GM21526 (cell line): ENCODE results near the gene IFT25.
"Not testable (repeated sequence)": the region's sequence is repeated elsewhere in the genome, so short reads cannot be mapped to it uniquely, and the experiment has no call there.

Experiments
- ATAC-seq: cut with Tn5 transposase; IDR thresholded peaks from one replicate; pipeline ENCODE4 v1.9.1; 2021; ENCODE audit warnings: moderate library complexity; ENCODE audit not compliant: unreplicated experiment, low FRiP score

IFT25 gene

DNA sequence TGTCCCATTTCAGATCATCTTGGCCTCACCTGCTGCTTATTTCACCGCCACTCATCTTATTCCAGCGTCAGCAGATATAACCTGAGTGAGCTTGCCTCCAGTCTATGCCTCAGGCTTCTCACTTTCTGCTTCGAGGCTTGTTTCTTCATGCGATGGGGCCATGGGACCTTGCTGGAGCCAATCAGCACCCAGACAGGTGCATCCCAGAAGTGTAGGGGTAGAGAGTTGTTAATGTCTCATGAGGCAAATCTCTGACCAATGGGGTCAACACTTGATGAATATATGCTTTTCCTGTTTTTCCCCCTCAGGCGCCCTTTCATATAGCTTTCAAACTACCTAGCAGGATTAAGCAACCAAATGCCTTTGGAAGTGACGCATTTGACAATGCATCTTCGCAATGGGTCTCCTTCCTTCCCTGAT, 55.0 kb downstream of the IFT25 start:
- ATAC-seq, result no peak

DNA sequence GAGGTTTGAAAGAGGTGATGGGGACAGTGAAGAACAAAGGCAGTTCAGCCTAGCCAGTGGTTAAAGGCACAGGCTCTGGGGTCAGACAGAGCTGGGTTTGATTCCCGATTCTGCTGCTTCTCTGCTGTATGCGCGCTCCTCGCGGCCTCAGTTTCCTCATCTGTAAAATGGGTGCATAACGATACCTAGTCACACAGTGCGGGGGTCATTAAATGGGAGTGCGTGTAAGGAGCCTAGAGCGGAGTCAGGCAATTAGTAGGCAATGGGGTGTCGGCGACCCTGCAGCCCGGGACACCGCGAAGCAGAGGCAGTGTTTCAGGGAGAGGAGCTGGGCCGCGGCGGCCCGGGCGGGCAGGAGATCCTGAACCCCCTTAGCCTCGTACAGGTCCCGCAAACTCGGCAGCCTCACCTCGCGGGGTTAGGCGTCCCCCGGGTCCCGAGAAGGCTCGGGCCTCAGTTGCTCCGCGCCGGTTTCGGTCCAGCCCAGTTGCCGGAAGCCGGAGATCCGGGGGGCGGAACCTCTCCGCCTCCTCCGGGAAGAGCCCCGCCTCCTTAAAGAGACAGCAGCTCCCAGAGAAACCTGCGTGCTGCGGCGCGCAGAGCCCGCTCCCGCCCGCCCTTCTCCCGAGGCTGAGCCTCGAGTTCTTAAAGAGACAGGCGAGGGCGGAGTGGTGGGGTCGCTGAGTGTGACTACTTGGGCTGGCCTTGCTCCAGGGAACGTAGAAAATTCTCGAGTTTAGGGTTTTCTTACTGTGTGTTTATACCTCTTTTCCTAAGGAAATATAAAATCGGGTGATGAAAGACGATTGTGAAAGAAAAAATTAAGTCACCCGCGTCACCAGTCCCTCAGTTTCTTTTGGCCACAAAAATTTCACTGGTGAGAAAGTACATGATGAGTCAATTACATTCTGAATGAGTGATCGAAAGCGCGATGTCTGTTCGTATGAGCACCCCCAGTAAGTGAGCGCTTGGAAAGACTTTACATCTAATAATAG, 55.9 kb downstream of the IFT25 start, which contains the start of gene YIPF1:
TSS of gene YIPF1 (minus strand) at position 494 of the 995 bp plus-strand sequence. CDS start 860 bp downstream, outside the sequence.
- ATAC-seq, result peak; percentile 81

DNA sequence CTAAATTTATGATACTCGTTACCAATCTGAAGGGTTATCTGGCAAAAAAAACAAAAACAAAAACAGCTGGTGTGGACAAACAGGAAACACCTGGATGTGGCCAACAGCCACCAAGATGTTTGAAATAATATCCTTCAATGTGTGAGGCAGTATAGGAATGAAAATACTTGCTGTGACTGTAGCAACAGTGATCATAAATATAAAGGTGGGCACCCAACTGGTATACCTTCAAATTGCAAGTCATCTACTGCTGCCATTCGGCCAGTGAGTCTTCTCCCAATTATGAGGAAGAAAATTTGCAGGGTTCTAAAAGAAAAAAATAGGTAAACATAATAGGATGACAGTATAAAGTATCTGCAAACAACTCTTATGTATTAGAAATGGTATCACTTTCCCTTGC, 56.8 kb downstream of the IFT25 start:
- ATAC-seq, result no peak

DNA sequence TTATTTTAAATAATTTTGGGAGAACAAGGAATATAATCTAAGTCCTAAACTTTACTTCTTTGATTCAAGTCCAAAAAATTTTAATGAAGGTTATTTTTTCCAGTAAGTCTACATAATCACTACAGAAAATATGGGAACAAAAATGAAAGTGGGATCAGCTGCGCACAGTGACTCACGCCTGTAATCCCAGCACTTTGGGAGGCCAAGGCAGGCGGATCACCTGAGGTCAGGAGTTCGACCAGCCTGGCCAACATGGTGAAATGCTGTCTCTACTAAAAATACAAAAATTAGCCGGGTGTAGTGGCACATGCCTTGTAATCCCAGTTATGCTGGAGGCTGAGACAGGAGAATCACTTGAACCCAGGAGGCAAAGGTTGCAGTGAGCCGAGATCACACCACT, 61.9 kb downstream of the IFT25 start:
- not testable (repeated sequence) for ATAC-seq

DNA sequence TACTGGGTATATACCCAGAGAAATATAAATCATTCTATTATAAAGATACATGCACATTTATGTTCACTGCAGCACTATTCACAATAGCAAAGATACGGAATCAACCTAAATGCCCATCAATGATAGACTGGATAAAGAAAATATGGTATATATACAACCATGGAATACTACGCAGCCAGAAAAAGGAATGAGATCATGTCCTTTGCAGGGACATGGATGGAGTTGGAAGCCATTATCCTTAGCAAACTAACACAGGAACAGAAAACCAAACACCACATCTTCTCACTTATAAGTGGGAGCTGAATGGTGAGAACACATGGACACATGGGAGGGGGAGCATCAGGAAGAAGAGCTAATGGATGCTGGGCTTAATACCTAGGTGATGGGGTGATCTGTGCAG, 63.6 kb downstream of the IFT25 start:
- not testable (repeated sequence) for ATAC-seq

DNA sequence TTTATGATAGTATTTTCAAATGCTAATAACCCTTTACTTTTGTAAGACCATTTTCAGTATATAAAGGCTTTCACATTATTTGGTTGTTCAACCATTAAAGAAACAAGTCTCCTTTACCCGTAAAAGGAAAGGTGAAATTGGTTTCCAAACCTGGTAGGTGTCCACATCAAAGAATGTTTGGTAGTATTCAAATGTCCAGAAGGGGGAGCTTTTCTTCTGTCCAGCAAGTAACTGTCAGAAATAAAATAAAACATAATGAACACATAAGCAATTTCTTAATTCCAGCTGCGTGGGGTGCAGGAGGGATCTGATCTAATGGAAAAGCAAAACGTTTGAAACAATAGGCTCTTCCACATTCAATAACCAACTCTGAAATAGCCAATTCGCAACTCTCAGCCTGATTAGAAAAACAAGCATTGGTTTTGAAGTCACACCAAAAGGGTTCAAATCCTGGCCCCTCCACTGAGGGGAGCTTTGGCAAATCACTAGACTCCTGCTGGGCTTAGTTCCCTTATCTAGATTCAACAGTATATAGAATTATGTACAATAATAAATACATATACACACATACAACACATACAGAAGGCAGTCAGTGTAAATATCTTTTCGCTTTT, 66.9 kb downstream of the IFT25 start:
- ATAC-seq, result no peak

DNA sequence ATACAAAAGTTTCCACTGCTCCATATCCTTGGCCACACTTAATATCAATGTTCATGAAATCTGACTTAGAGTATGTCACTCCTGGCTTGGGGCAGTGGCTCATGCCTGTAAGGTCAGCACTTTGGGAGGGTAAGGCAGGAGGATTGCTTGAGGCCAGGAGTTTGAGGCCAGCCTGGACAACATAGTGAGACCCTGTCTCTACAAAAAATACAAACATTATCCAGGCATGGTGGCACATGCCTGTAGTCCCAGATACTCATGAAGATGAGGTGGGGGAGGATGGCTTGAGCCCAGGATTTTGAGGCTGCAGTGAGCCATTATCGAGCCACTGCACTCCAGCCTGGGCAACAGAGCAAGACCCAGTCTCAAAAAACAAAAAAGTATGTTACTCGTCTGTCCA, 70.3 kb downstream of the IFT25 start:
- ATAC-seq, result not testable (repeated sequence)

DNA sequence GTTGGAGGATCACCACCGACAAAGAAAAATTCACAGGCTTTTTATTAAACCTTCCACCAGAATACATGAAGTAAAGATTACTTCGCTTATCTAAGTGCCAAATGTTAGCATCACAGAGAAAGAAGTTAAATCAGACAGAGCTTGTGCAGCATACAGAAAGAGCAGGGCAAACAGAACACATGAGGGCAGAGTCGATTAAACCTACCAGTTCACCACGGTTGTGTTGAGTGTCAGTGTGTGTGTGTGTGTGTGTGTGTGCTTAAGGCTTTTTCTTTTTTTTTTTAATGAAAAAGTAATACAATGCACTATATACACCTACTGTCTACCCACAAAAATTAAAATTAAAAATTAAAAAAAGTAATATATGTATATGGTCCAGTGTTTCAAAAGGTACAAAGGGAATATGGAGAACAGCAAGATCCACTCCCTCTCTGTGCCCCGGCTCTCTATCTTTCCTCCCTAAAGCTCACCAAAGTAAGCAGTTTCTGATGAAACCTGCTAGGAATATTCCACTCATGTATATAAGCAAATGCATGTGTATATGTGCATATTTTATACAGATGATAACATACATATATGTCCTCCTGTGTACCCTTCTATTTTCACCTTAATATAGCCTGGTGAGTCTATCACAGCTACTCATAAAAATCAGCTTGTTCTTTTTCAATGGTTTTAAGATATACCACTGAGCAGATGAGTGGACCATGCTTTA, 73.6 kb downstream of the IFT25 start:
- ATAC-seq, result no peak
